ENCODE measurements around the gene C4orf50. TPM values are rescaled to one million over a fixed set of nuclear protein-coding genes. Genes with fewer than 3 reads are reported as not detected.

Gene C4orf50
- total RNA-seq, 3 donors from 2014 or later: 0.07 to 0.73 (median 0.09) TPM

GRCh38 chr4:5945936-5946335 is 72.3 kb downstream of the C4orf50 start:
- ATAC-seq (no peak), DNase-seq (no peak)
- Histone ChIP-seq H3K36me3 (ENCODE audit: low read depth) (no peaks in the 10 kb centered on the region), H3K4me3 (no peak overlapping the region), H3K4me1 (ENCODE audit: low read depth) (no peaks in the 10 kb centered on the region), H3K9me3 (peaks cover 5% of the 10 kb centered on the region)
- intact Hi-C loops (cut with DNase I, micrococcal nuclease): no loop called here
- TF ChIP-seq CTCF (IDR thresholded peaks at IDR 0.05): no peak

DNA sequence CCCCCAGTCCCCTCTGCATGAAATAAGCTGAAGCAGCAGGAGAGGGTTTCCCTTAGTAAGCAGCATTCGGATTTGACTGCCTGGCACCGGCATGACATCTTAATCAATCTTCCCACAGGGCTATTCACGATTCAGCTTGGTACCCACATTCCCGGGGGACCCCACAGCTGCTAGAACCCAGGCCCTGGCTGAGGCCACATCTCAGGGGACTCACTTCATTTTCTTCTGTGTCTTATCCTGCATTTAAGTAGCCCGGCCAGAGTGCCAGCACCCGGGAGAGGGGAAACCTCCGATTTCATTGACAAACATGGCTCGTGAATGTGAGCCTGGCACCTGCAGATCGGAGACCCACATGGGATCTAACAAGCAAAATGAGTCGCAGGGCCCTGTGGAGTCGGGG is 73.1 kb downstream of the C4orf50 start:
- Histone ChIP-seq H3K4me1 (ENCODE audit: low read depth) (no peaks in the 10 kb centered on the region), H3K9me3 (peaks cover 5% of the 10 kb centered on the region), H3K36me3 (ENCODE audit: low read depth) (no peaks in the 10 kb centered on the region), H3K4me3 (no peak overlapping the region)
- no peak for TF ChIP-seq CTCF (IDR thresholded peaks at IDR 0.05)
- DNase-seq: no peak
- intact Hi-C loops (cut with DNase I, micrococcal nuclease): no loop called here
- ATAC-seq: no peak

- Histone ChIP-seq H3K4me1 (ENCODE audit: low read depth) (no peaks in the 10 kb centered on the region), H3K4me3 (no peak overlapping the region), H3K9me3 (peaks cover 5% of the 10 kb centered on the region), H3K36me3 (ENCODE audit: low read depth) (no peaks in the 10 kb centered on the region)
- ATAC-seq (no peak), DNase-seq (no peak)
- intact Hi-C loops (cut with DNase I, micrococcal nuclease): no loop called here
- TF ChIP-seq CTCF (IDR thresholded peaks at IDR 0.05): no peak
Measured at GRCh38 chr4:5943561-5943960, 74.7 kb downstream of the C4orf50 start.

- Histone ChIP-seq H3K36me3 (ENCODE audit: low read depth) (no peaks in the 10 kb centered on the region), H3K9me3 (peaks cover 5% of the 10 kb centered on the region), H3K4me1 (ENCODE audit: low read depth) (no peaks in the 10 kb centered on the region), H3K4me3 (no peak overlapping the region)
- no peak for ATAC-seq
- DNase-seq: no peak
- TF ChIP-seq CTCF (IDR thresholded peaks at IDR 0.05): no peak
- intact Hi-C loops (cut with DNase I, micrococcal nuclease): no loop called here
Measured at GRCh38 chr4:5942947-5943346, 75.3 kb downstream of the C4orf50 start.

DNA sequence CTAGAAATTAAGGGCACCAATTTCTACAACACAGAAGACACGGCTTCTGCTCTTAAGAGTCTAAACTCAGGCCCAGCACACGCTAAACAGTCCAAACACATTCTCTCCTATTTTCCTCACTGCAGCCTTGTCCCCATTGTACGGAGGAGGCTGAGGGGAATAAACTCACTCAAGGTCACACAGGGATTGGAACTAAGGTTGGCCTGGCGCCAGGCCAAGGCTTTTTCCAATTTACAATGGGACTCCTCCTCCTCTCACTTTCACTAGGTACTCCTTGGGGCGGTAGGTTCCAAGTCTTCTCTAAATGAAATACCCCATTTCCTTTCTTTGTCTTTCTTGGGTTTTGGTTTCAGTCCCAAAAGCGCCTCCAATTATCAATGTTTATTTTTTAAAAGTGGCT is 76.6 kb downstream of the C4orf50 start:
- Histone ChIP-seq H3K4me1 (ENCODE audit: low read depth) (no peaks in the 10 kb centered on the region), H3K4me3 (no peak overlapping the region), H3K9me3 (peaks cover 5% of the 10 kb centered on the region), H3K36me3 (ENCODE audit: low read depth) (no peaks in the 10 kb centered on the region)
- DNase-seq: no peak
- ATAC-seq: no peak
- intact Hi-C loops (cut with DNase I, micrococcal nuclease): no loop called here
- TF ChIP-seq CTCF (IDR thresholded peaks at IDR 0.05): no peak
